GM12873 (cell line): ENCODE measurements around the gene FBXW7.
A peak's percentile ranks its signal among the peaks of the same experiment; 100 is the strongest.

ENCODE experiments used
- TF ChIP-seq, protein P1 (sequence below): IDR thresholded peaks from 2 replicates; pipeline ENCODE4 v1.5.1; 2012; ENCODE audit warnings: low read depth, mild to moderate bottlenecking, moderate library complexity, low read length, control low read depth; ENCODE audit not compliant: insufficient read depth; ENCODE audit errors: missing control alignments

Gene FBXW7

DNA sequence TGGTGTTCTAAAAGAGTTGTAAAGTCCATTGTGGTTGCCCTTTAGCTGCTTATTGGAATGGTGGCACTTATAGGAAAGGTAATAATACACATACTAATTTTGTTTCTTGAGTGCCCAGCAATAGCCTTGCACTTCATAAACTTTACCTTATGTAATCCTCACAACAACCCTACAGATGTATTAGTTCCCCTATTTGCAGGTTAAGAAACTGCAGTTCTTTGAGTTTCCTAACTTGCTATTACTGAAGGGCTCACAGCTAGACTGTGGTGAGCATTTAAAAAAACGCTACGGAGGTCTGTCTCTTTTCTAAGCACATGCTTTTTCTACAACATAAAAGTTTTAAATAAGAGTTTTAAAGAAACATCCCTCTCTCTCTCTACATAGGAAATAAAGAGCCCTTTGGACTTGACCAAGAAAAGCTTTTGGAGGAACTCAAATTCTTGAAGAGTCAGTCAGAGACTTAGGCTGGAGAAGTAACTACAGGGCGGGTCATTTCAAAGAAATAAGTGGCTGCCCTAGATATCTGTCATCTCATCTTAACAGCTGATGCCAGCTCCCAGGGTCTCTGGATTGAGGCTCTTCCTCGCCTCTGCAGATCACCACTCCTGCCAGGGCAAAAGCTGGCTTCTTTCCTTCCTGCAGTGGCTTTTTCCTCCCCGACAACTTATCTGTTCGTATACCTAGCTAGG, 42.0 kb upstream of the FBXW7 start:
- TF ChIP-seq, protein P1, sequence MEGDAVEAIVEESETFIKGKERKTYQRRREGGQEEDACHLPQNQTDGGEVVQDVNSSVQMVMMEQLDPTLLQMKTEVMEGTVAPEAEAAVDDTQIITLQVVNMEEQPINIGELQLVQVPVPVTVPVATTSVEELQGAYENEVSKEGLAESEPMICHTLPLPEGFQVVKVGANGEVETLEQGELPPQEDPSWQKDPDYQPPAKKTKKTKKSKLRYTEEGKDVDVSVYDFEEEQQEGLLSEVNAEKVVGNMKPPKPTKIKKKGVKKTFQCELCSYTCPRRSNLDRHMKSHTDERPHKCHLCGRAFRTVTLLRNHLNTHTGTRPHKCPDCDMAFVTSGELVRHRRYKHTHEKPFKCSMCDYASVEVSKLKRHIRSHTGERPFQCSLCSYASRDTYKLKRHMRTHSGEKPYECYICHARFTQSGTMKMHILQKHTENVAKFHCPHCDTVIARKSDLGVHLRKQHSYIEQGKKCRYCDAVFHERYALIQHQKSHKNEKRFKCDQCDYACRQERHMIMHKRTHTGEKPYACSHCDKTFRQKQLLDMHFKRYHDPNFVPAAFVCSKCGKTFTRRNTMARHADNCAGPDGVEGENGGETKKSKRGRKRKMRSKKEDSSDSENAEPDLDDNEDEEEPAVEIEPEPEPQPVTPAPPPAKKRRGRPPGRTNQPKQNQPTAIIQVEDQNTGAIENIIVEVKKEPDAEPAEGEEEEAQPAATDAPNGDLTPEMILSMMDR = peak; percentile 25

DNA sequence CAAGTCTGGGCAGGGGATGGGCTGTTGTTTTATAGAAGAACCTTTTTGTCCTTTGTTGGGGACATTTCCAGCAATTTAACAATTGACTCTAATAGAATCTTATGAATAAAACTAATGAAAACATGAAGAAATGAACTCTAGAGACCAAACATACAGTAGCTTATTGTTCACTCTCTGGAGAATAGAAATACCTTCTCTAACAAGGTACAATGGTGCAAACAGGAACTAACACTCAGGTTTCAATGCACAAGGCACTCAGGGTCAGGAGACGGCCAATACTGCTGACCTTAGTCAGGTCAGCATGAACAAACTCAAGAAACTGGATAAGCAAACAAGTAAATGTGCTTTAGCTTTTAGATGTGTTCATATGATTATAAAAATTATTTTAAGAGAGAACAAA, 39.6 kb upstream of the FBXW7 start:
- TF ChIP-seq, protein P1 = no peak

DNA sequence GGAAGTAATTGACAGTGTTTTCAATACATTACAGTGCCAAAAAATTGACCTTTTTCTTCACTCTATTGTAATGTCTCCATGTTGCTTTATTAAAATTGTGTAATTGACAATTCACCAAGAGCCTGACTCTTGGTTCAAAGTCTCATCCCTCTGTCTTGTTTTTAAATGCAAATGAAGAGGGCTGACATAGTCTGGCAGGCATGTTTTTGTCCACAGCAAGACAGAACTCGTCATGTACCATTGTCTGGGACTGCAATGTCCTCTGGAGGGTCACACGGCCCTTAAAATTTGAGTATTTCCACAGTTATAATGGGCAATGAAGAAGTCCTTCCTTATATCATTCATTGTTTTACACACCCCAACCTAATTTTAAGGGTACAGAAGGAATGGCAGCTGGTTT, 38.0 kb upstream of the FBXW7 start:
- TF ChIP-seq, protein P1 = no peak

DNA sequence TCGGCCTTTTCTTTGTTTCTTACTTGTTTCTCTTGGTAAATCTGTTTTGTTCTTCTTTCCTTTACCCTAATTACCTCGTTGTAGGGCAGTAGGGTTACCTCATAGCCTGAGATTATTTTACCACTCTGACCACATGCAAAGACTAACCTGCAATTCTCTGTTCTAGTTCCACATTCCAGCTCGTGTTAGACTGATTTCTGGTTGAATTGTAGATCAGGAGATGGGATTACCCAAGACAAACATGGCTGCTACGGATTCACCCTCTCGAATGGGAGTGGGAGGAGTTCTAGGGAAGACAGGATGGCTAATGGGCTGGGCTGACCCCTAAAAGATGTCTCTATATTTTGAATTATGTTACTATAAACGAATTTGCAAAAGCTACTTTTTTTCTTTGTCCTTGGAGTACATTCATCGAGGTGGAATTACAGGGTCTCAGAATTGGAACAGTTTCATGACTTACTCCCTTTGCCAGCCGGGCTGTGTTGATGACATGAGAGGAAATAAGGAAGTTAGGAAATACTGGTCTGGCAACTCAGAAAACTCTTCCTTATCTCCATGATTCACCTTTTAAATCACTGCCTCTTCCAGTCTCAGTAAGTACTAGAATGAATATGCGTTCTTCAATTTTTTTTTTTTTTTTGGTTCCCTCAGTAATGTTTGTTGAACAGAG, 36.7 kb upstream of the FBXW7 start:
- TF ChIP-seq, protein P1 = no peak

DNA sequence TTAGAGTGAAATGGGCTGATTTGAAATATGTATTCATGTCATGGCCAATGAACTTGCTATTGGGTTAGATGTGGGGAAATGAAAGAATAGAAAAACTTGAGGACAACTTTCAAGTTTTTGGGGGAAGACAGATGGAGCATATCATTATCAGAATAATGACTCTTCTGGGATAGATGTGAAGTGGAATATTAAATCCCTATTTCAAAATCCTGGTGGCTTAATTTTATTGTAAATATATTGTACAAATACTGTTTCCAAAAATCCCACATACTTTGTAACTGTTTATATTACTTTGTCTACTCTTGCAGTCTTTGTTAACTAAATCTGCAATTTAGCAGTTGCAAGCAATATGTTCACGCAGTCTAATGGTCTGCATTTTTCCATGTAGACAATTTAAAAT, 35.9 kb upstream of the FBXW7 start:
- TF ChIP-seq, protein P1 = no peak

DNA sequence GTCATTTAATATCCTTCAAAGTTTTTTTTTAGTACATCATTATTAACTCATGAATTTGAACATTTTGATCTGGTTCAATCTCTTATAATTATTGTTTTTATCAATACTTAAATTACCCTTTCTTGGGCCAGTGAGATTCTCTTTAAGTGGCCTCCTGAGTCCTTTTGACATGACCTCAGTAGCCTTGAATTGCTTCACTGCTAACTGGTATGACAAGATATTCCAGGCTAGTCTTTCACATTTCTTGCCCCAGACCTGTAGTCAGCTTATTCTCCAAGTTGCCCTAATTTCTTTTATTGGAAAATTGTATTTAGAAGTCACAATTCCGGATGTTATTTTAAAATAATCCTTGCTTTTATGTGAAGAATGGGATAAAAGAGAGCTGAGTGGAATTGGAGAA, 35.4 kb upstream of the FBXW7 start:
- TF ChIP-seq, protein P1 = no peak

DNA sequence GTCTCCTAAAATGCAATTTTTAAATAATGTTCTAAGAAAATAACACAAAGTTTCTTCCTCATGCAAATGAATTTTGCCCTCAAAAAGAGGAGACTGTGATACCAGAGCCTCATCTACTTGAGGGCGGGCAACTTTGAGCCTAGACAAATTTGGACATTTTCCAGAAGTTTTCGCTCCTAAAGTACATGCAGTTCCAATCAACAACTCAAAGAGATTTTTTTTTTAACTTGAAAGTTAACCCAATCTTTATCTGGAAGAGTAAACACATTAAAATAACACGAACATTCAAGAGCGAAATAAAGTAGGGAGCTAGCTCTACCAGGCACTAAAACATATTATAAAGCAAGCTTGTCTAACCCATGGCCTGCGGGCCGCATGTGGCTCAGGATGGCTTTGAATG, 29.4 kb upstream of the FBXW7 start:
- TF ChIP-seq, protein P1 = no peak
